ENCODE results near the gene PPP2R2B.

The PPP2R2B gene

DNA sequence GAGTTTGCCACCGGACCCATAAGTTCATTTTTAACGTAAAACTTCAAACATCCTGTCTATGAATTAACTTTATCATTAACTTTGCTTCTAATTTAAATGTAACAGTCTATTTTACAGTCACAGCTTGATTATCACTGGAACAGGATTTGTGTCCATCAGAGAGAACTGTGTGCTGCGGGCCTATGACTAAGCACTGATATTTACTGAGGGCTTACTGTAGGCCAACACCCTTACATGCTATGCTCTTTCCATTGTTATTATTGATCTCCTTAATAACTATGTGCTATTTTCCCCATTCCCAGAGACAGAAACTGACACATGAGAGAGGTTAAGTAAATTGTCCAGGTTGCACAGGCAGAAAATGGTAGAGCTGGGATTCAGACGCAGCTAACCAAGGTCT lies 338.6 kb downstream of the PPP2R2B start:
- TF ChIP-seq, protein P1, sequence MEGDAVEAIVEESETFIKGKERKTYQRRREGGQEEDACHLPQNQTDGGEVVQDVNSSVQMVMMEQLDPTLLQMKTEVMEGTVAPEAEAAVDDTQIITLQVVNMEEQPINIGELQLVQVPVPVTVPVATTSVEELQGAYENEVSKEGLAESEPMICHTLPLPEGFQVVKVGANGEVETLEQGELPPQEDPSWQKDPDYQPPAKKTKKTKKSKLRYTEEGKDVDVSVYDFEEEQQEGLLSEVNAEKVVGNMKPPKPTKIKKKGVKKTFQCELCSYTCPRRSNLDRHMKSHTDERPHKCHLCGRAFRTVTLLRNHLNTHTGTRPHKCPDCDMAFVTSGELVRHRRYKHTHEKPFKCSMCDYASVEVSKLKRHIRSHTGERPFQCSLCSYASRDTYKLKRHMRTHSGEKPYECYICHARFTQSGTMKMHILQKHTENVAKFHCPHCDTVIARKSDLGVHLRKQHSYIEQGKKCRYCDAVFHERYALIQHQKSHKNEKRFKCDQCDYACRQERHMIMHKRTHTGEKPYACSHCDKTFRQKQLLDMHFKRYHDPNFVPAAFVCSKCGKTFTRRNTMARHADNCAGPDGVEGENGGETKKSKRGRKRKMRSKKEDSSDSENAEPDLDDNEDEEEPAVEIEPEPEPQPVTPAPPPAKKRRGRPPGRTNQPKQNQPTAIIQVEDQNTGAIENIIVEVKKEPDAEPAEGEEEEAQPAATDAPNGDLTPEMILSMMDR (IDR thresholded peaks at IDR 0.05), result no peak

DNA sequence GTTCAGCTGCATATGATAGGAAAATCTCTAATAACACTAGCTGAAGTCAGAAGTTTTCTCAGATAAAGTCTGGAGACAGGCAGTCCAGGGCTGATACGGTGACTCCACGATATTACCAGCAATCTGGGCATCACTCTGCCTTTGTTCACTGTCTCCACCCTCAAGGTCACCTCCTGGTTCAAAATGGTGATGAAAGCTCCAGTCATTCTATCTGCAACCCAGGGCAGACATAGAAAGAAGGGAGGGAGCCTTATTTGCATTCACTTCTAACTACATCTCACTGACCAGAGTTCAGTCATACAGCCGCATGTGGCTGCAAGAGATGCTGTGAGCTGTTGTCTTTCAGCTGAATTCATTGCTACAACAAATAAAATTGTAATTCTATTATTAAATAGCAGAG lies 340.1 kb downstream of the PPP2R2B start:
- TF ChIP-seq, protein P1 (IDR thresholded peaks at IDR 0.05), result no peak

GRCh38 chr5:146533882-146534281 lies 344.7 kb downstream of the PPP2R2B start:
- TF ChIP-seq, protein P1 (IDR thresholded peaks at IDR 0.05), result no peak

DNA sequence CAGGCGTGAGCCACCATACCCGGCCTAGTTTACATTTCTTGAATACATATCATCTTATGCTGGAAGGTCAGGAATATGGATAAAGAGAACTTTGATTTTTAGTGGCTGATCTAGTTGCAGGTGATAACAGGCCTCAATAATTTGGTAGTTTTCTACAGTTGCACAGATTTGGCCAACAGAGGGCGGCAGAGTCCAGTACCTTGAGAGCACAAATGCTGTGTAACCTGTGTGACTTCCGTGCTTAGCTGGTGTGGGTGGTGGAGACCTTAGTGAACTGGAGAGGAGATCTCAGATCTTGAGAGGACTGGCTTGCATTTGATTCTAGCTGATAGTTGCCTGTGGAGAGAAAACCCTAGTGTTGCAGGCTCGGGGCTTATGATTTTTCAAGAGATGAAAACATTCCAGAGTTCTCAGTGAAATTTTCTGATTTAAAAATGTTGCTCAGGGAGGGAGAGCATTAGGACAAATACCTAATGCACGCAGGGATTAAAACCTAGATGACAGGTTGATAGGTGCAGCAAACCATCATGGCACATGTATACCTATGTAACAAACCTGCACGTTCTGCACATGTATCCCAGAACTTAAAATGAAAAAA lies 345.2 kb downstream of the PPP2R2B start:
- TF ChIP-seq, protein P1 (IDR thresholded peaks at IDR 0.05), result peak; percentile 91

Data from LNCAP (cell line).